Hepatocyte (in vitro differentiated cells): ENCODE measurements around the gene GNGT1.

Experiments
- EZH2 ChIP-seq: fragments of 200-600 bp; sonication (generic); IDR thresholded peaks from 2 replicates; pipeline ENCODE4 v1.6.1; 2016; ENCODE audit warnings: antibody characterized with exemption, mild to moderate bottlenecking, borderline replicate concordance
- TF ChIP-seq, protein P1 (sequence below): fragments of 200-600 bp; sonication (generic); IDR thresholded peaks from 2 replicates; pipeline ENCODE4 v1.5.1; 2016; ENCODE audit warnings: antibody characterized with exemption, mild to moderate bottlenecking; ENCODE audit not compliant: poor library complexity

DNA sequence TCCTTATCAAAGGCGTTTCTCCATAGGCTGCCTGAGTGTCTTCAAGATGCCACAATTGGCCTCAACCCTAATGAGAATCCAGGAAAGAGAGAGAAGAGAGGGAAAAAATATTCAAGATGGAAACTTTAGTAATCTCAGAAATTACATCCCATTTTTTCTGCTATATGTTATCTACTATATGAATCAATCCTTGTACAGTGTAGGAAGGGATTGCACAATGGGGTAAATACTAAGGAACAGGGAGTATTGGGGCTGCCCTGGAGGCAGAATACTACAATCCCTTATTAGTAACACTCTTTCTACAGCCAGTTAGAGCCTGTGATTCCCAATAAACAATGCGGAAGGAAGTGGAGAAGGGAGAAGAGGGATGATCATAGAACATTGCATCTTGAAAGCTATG lies 43.7 kb upstream of the GNGT1 start:
- TF ChIP-seq, protein P1, sequence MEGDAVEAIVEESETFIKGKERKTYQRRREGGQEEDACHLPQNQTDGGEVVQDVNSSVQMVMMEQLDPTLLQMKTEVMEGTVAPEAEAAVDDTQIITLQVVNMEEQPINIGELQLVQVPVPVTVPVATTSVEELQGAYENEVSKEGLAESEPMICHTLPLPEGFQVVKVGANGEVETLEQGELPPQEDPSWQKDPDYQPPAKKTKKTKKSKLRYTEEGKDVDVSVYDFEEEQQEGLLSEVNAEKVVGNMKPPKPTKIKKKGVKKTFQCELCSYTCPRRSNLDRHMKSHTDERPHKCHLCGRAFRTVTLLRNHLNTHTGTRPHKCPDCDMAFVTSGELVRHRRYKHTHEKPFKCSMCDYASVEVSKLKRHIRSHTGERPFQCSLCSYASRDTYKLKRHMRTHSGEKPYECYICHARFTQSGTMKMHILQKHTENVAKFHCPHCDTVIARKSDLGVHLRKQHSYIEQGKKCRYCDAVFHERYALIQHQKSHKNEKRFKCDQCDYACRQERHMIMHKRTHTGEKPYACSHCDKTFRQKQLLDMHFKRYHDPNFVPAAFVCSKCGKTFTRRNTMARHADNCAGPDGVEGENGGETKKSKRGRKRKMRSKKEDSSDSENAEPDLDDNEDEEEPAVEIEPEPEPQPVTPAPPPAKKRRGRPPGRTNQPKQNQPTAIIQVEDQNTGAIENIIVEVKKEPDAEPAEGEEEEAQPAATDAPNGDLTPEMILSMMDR: no peak
- no peak for TF ChIP-seq EZH2
